Naive thymus-derived CD4-positive, alpha-beta T cell (primary cell): ENCODE measurements around the gene LNPEP. TPM values are rescaled to one million over a fixed set of nuclear protein-coding genes. Genes with fewer than 3 reads are reported as not detected.

Experiments used
- ATAC-seq: fragments of 150-1000 bp; cut with Tn5 transposase; 2 replicates; pipeline ENCODE4 v1.10.0; 2021; ENCODE audit warnings: mild to moderate bottlenecking, moderate library complexity
- CTCF ChIA-PET: fragments of 350-600 bp; sonication (Branson Sonifier 250); formaldehyde crosslinking; loops from one replicate; lab custom pipeline; 2021; ENCODE audit warnings: antibody characterized with exemption; lab: Charles Lee
- POLR2A ChIA-PET: fragments of 350-600 bp; sonication (Branson Sonifier 250); formaldehyde crosslinking; loops from one replicate; lab custom pipeline; 2021; ENCODE audit warnings: antibody characterized with exemption, inconsistent platforms; lab: Charles Lee
- DNase-seq, 9 donors: peaks; one replicate each; pipeline versions ENCODE4 v3.0.0 to v3.0.0-alpha.2; 2020 to 2022; ENCODE audit warnings: mixed read lengths in 1 of 9
- H3K27ac ChIP-seq: one replicate; pipeline ENCODE4 v1.7.0; 2013; ENCODE audit warnings: mild to moderate bottlenecking, low read depth, low read length, moderate library complexity
- H3K27me3 ChIP-seq, 2 donors: one replicate each; pipeline ENCODE4 v1.7.0; 2013; ENCODE audit warnings: low read length in 2 of 2, mild to moderate bottlenecking in 2 of 2, moderate library complexity in 2 of 2; ENCODE audit not compliant: control insufficient read depth in 2 of 2, insufficient read depth in 2 of 2
- H3K36me3 ChIP-seq, 3 experiments: 1 replicate in 2 of 3; 2 replicates in 1 of 3; pipeline ENCODE4 v1.7.0; 2013; ENCODE audit warnings: low read length in 3 of 3, mild to moderate bottlenecking in 3 of 3, moderate library complexity in 1 of 3; ENCODE audit not compliant: insufficient read depth in 3 of 3, control insufficient read depth in 2 of 3
- H3K4me1 ChIP-seq, 2 donors: one replicate each; pipeline ENCODE4 v1.7.0; 2013; ENCODE audit warnings: low read length in 2 of 2, mild to moderate bottlenecking in 2 of 2, moderate library complexity in 1 of 2; ENCODE audit not compliant: control insufficient read depth in 2 of 2, insufficient read depth in 2 of 2
- H3K4me3 ChIP-seq: 2 replicates; pipeline ENCODE4 v1.7.0; 2013; ENCODE audit warnings: mild to moderate bottlenecking, low read length
- H3K9me3 ChIP-seq, 3 experiments: 1 replicate in 2 of 3; 2 replicates in 1 of 3; pipeline ENCODE4 v1.7.0; 2013; ENCODE audit warnings: low read length in 3 of 3; ENCODE audit not compliant: control insufficient read depth in 2 of 3
- H3K27ac Mint-ChIP-seq, 9 donors: one replicate each; pipeline ENCODE4 v1.8.0; 2020 to 2022; ENCODE audit warnings: mixed read lengths in 9 of 9, mild to moderate bottlenecking in 8 of 9, moderate library complexity in 5 of 9, inconsistent platforms in 2 of 9
- H3K27me3 Mint-ChIP-seq, 5 donors: one replicate each; pipeline ENCODE4 v1.8.0; 2021 to 2022; ENCODE audit warnings: mixed read lengths in 5 of 5, mild to moderate bottlenecking in 1 of 5
- H3K36me3 Mint-ChIP-seq, 5 donors: one replicate each; pipeline ENCODE4 v1.8.0; 2020 to 2022; ENCODE audit warnings: mixed read lengths in 5 of 5, mild to moderate bottlenecking in 3 of 5, inconsistent platforms in 1 of 5
- H3K4me1 Mint-ChIP-seq, 7 donors: one replicate each; pipeline ENCODE4 v1.8.0; 2020 to 2022; ENCODE audit warnings: mixed read lengths in 7 of 7, mild to moderate bottlenecking in 3 of 7, inconsistent platforms in 1 of 7
- H3K4me3 Mint-ChIP-seq, 10 donors: one replicate each; pipeline ENCODE4 v1.8.0; 2020 to 2022; ENCODE audit warnings: mild to moderate bottlenecking in 10 of 10, mixed read lengths in 10 of 10, moderate library complexity in 6 of 10, inconsistent platforms in 2 of 10
- H3K9me3 Mint-ChIP-seq, 11 donors: one replicate each; pipeline ENCODE4 v1.8.0; 2020 to 2022; ENCODE audit warnings: mixed read lengths in 11 of 11, mild to moderate bottlenecking in 4 of 11, inconsistent platforms in 1 of 11, moderate library complexity in 1 of 11
- intact Hi-C, 2 donors: fragments of 100-400 bp; cut with micrococcal nuclease; formaldehyde crosslinking; loops; one replicate each; pipeline ENCODE4 v1.15.1; 2023
- polyA plus RNA-seq, 2 donors: library from polyadenylated mRNA; unstranded; fragments of 300-500 nt; fragmentation: Illumina TruSeq; gene quantifications; one replicate each; pipeline ENCODE4 v1.2.3, GENCODE V29; 2021
- total RNA-seq, 6 experiments: library from RNA in 5 of 6; stranded (reverse) in 5 of 6; gene quantifications; 1 replicate in 5 of 6; 2 replicates in 1 of 6; pipeline ENCODE4 v1.2.3 and lab custom pipeline; 2021 to 2026

The LNPEP gene
- total and polyA plus RNA-seq, 7 experiments from 2014 or later = 53.2 to 109 (median 82.6) TPM

- DNase-seq (no peak), ATAC-seq (no peak)
- ChIA-PET POLR2A (interaction anchor here (0.7 to 3.1 kb wide), 6 partner anchors 9 to 53 kb away, joined by 3 to 35 read pairs (median 6); partner anchors contain the start of gene LNPEP), CTCF (interaction anchor here (1.8 kb wide), 1 partner anchor 13 kb away, joined by 5 read pairs; the partner anchor contains the start of gene LNPEP)
- H3K4me1 Mint-ChIP-seq = peaks cover 18 to 78% (median 66%) of the 10 kb centered on the region in 7 donors
- no peaks in the 10 kb centered on the region for H3K27me3 Mint-ChIP-seq
- Histone ChIP-seq H3K36me3 (peaks cover 0 to 13% (median 6%) of the 10 kb centered on the region in 3 experiments), H3K27me3 (no peaks in the 10 kb centered on the region), H3K4me1 (peaks cover 0 to 22% of the 10 kb centered on the region in 2 donors), H3K27ac (peak overlapping the region; percentile 20), H3K4me3 (no peak overlapping the region), H3K9me3 (no peaks in the 10 kb centered on the region)
- H3K36me3 Mint-ChIP-seq = peaks cover 0 to 28% (median 24%) of the 10 kb centered on the region in 5 donors
- intact Hi-C loops = no loop called here
- peak overlapping the region in 6 of 10 donors; percentile 8 to 66 (median 26) for H3K4me3 Mint-ChIP-seq
- H3K9me3 Mint-ChIP-seq = no peaks in the 10 kb centered on the region
- peak overlapping the region; percentile 18 to 94 (median 76) for H3K27ac Mint-ChIP-seq
These were observed 13.2 kb upstream of the LNPEP start for GRCh38 chr5:96922499-96923244.

GRCh38 chr5:96924016-96924443, 11.8 kb upstream of the LNPEP start:
- peaks cover 24 to 79% (median 68%) of the 10 kb centered on the region in 7 donors for H3K4me1 Mint-ChIP-seq
- peak overlapping the region in 9 of 10 donors; percentile 29 to 71 (median 61) for H3K4me3 Mint-ChIP-seq
- DNase-seq (peak in 7 of 9 donors; percentile 50 to 69 (median 56)), ATAC-seq (peak; percentile 92)
- no peaks in the 10 kb centered on the region for H3K9me3 Mint-ChIP-seq
- peaks cover 0 to 27% of the 10 kb centered on the region in 2 donors for H3K4me1 ChIP-seq
- ChIA-PET POLR2A (interaction anchor here (0.6 to 3.1 kb wide), 23 partner anchors 8 to 116 kb away, joined by 3 to 35 read pairs (median 4); partner anchors contain the start of genes ERAP1, ERAP2 and LNPEP), CTCF (interaction anchor here (0.8 to 1.8 kb wide), 7 partner anchors 8 to 55 kb away, joined by 3 to 9 read pairs (median 4); partner anchors contain the start of gene LNPEP)
- H3K27ac Mint-ChIP-seq = peak overlapping the region; percentile 39 to 96 (median 90)
- no peak overlapping the region for H3K4me3 ChIP-seq
- no peaks in the 10 kb centered on the region for H3K27me3 ChIP-seq
- peaks cover 0 to 9% (median 0%) of the 10 kb centered on the region in 3 experiments for H3K36me3 ChIP-seq
- intact Hi-C loops = loop anchor here in 1 of 2 donors (1.0 kb wide), 1 partner anchor 10 kb away; no protein-coding TSS in a partner anchor
- H3K27me3 Mint-ChIP-seq = no peaks in the 10 kb centered on the region
- peaks cover 0 to 26% (median 14%) of the 10 kb centered on the region in 5 donors for H3K36me3 Mint-ChIP-seq
- H3K9me3 ChIP-seq = no peaks in the 10 kb centered on the region
- peak overlapping the region; percentile 59 for H3K27ac ChIP-seq

DNA sequence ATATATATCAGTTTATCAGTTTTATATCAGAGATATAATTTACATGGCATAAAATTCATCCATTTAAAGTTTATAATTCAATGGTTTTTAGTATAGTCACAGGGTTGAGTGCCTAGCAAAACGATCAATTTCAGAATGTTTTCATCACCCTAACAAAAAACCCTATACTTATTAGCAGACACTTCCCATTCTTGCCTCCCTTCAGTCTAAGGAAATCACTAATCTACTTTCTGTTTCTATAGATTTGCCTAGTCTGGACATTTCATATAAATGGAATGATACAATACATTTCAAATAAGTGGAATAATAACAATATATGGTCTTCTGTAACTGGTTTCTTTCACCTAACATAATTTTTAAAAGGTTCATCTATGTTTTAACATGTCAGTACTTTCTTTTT, 9.6 kb upstream of the LNPEP start:
- DNase-seq (no peak), ATAC-seq (no peak)
- H3K9me3 ChIP-seq = no peaks in the 10 kb centered on the region
- Mint-ChIP-seq H3K27ac (peak overlapping the region in 8 of 9 donors; percentile 45 to 94 (median 82)), H3K9me3 (no peaks in the 10 kb centered on the region), H3K4me3 (peak overlapping the region in 1 of 10 donors; percentile 14), H3K27me3 (no peaks in the 10 kb centered on the region), H3K36me3 (peaks cover 0 to 26% (median 9%) of the 10 kb centered on the region in 5 donors), H3K4me1 (peaks cover 28 to 87% (median 73%) of the 10 kb centered on the region in 7 donors)
- ChIA-PET POLR2A (interaction anchor here (1.0 to 1.5 kb wide), 2 partner anchors 13 to 55 kb away, joined by 4 read pairs; no protein-coding TSS in a partner anchor), CTCF (no interaction called here)
- H3K27ac ChIP-seq = no peak overlapping the region
- intact Hi-C loops = no loop called here
- no peaks in the 10 kb centered on the region for H3K36me3 ChIP-seq
- H3K4me1 ChIP-seq = peaks cover 0 to 38% of the 10 kb centered on the region in 2 donors
- no peaks in the 10 kb centered on the region for H3K27me3 ChIP-seq
- no peak overlapping the region for H3K4me3 ChIP-seq

- intact Hi-C loops = no loop called here
- no peaks in the 10 kb centered on the region for H3K9me3 ChIP-seq
- H3K4me3 ChIP-seq = no peak overlapping the region
- no peak for ATAC-seq
- ChIA-PET CTCF (no interaction called here), POLR2A (interaction anchor here (0.7 to 1.5 kb wide), 4 partner anchors 12 to 55 kb away, joined by 3 to 4 read pairs (median 4); no protein-coding TSS in a partner anchor)
- DNase-seq = no peak
- H3K4me3 Mint-ChIP-seq = no peak overlapping the region
- no peaks in the 10 kb centered on the region for H3K9me3 Mint-ChIP-seq
- no peaks in the 10 kb centered on the region for H3K27me3 ChIP-seq
- peaks cover 34 to 89% (median 75%) of the 10 kb centered on the region in 7 donors for H3K4me1 Mint-ChIP-seq
- peak overlapping the region in 5 of 9 donors; percentile 24 to 94 (median 86) for H3K27ac Mint-ChIP-seq
- H3K36me3 ChIP-seq = no peaks in the 10 kb centered on the region
- no peak overlapping the region for H3K27ac ChIP-seq
- no peaks in the 10 kb centered on the region for H3K27me3 Mint-ChIP-seq
- H3K36me3 Mint-ChIP-seq = peaks cover 0 to 28% (median 9%) of the 10 kb centered on the region in 5 donors
- peaks cover 1 to 46% of the 10 kb centered on the region in 2 donors for H3K4me1 ChIP-seq
These were observed 8.9 kb upstream of the LNPEP start for GRCh38 chr5:96927008-96927407.

DNA sequence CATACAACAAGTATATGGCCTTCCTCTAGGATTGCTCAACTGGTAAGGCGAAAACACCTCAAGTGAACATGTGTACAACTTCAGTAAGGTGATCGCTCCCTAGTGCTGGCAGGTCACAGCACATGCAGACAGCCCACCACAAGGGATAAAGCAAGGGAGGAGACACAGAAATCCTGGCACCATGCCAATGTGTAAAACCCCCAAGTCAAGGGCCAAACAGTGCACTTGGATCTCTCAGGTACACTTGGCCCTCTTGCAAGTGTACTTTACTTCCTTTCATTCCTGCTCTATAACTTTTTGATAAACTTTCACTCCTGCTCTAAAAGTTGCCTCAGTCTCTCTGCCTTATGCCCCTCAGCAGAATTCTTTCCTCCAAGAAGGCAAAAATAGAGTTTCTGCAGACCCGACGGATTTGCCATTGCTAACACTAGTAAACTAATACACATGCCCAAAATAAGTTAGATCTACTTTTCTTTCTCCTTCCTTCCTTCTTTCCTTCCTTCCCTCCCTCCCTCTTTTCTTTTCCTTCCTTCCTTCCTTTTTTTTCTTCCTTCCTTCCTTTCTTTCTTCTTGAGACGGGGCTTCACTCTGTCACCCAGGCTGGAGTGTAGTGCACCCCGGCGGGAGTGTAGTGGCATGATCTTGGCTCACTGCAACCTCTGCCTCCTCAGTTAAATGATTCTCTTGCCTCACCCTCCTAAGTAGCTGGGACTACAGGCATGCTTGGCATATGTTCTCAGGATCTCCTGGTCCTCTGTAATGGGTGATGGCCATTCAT, 6.8 kb upstream of the LNPEP start:
- Mint-ChIP-seq H3K36me3 (peaks cover 0 to 28% (median 9%) of the 10 kb centered on the region in 5 donors), H3K9me3 (no peaks in the 10 kb centered on the region), H3K27me3 (no peaks in the 10 kb centered on the region), H3K4me1 (peaks cover 43 to 92% (median 77%) of the 10 kb centered on the region in 7 donors), H3K27ac (peak overlapping the region in 8 of 9 donors; percentile 45 to 94 (median 75)), H3K4me3 (peak overlapping the region in 6 of 10 donors; percentile 18 to 75 (median 26))
- POLR2A ChIA-PET = interaction anchor here (3.4 to 5.1 kb wide), 2 partner anchors 32 to 53 kb away, joined by 18 to 85 read pairs; partner anchors contain the start of gene ERAP2
- CTCF ChIA-PET = no interaction called here
- Histone ChIP-seq H3K27me3 (no peaks in the 10 kb centered on the region), H3K27ac (no peak overlapping the region), H3K4me3 (no peak overlapping the region), H3K9me3 (no peaks in the 10 kb centered on the region), H3K4me1 (peaks cover 20 to 56% of the 10 kb centered on the region in 2 donors), H3K36me3 (no peaks in the 10 kb centered on the region)
- DNase-seq (no peak), ATAC-seq (no peak)
- intact Hi-C loops = no loop called here

- H3K4me3 ChIP-seq = no peak overlapping the region
- H3K36me3 ChIP-seq = no peaks in the 10 kb centered on the region
- no peaks in the 10 kb centered on the region for H3K9me3 ChIP-seq
- DNase-seq (no peak), ATAC-seq (no peak)
- Mint-ChIP-seq H3K36me3 (peaks cover 0 to 28% (median 9%) of the 10 kb centered on the region in 5 donors), H3K4me1 (peaks cover 43 to 82% (median 69%) of the 10 kb centered on the region in 7 donors), H3K27ac (peak overlapping the region in 5 of 9 donors; percentile 54 to 99 (median 57)), H3K27me3 (no peaks in the 10 kb centered on the region), H3K4me3 (peak overlapping the region in 6 of 10 donors; percentile 12 to 100 (median 34)), H3K9me3 (no peaks in the 10 kb centered on the region)
- ChIA-PET CTCF (no interaction called here), POLR2A (interaction anchor here (3.4 to 5.1 kb wide), 2 partner anchors 33 to 54 kb away, joined by 18 to 85 read pairs; partner anchors contain the start of gene ERAP2)
- intact Hi-C loops = loop anchor here in 1 of 2 donors (10.0 kb wide), 1 partner anchor 1845 kb away; the partner anchor contains the start of gene RGMB
- H3K4me1 ChIP-seq = peaks cover 20 to 47% of the 10 kb centered on the region in 2 donors
- H3K27ac ChIP-seq = no peak overlapping the region
- H3K27me3 ChIP-seq = no peaks in the 10 kb centered on the region
These were observed 5.8 kb upstream of the LNPEP start for GRCh38 chr5:96930058-96930457.
